AG09319 (cell line): ENCODE results near the gene GHDC.
"Not testable (repeated sequence)": the region's sequence is repeated elsewhere in the genome, so short reads cannot be mapped to it uniquely, and the experiment has no call there.

ENCODE experiments used
- DNase-seq: peaks from one replicate; pipeline ENCODE4 v3.0.0-alpha.2; 2010; ENCODE audit warnings: low read depth; ENCODE audit errors: extremely low read depth
- TF ChIP-seq, protein P1 (sequence below): IDR thresholded peaks from 2 replicates; pipeline ENCODE4 v1.5.1; 2011; ENCODE audit warnings: low read depth, mild to moderate bottlenecking, inconsistent platforms, low read length, moderate library complexity

GHDC gene

DNA sequence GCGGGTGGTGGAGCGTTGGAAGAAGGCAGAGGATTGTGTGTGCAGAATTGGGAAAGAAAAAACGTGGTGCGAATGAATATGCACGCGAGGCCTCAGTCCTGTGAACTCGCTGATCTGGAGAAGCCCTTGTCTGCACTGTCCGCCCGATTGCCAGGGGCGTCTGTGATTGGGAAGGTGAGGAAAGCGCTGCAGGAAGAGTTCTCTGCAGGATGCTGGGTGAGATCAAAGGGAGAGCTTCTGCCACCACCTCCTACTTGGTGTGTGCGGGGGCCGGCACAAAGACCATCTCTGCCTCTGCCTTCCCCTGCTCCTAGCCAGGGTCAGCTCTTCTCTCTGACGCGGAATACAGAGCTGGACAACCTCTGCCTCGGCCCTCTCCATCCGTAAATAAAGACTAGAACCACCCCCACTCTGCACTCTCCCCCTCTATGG is 38.7 kb downstream of the GHDC start:
- DNase-seq: no peak
- TF ChIP-seq, protein P1, sequence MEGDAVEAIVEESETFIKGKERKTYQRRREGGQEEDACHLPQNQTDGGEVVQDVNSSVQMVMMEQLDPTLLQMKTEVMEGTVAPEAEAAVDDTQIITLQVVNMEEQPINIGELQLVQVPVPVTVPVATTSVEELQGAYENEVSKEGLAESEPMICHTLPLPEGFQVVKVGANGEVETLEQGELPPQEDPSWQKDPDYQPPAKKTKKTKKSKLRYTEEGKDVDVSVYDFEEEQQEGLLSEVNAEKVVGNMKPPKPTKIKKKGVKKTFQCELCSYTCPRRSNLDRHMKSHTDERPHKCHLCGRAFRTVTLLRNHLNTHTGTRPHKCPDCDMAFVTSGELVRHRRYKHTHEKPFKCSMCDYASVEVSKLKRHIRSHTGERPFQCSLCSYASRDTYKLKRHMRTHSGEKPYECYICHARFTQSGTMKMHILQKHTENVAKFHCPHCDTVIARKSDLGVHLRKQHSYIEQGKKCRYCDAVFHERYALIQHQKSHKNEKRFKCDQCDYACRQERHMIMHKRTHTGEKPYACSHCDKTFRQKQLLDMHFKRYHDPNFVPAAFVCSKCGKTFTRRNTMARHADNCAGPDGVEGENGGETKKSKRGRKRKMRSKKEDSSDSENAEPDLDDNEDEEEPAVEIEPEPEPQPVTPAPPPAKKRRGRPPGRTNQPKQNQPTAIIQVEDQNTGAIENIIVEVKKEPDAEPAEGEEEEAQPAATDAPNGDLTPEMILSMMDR: no peak

GRCh38 chr17:42153919-42154742 is 40.2 kb downstream of the GHDC start:
- DNase-seq: no peak
- TF ChIP-seq, protein P1: no peak

GRCh38 chr17:42146911-42147607 is 47.2 kb downstream of the GHDC start:
- no peak for DNase-seq
- TF ChIP-seq, protein P1: no peak

DNA sequence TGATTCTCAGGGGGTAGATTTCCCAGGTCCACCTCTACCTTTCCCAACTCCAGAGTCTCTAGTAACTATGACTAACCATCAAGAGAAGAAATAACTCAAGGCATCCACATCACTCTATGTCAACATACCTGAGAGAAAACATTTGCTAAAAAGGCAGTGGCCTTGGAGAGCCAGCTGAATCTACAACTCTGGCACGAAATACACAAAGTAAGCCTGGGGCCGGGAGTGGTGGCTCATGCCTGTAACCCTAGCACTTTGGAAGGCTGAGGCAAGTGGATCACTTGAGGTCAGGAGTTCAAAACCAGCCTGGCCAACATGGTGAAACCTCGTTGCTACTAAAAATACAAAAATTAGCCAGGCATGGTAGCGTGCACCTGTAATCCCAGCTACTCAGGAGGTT is 51.2 kb downstream of the GHDC start:
- not testable (repeated sequence) for DNase-seq

- no peak for DNase-seq
- TF ChIP-seq, protein P1: no peak
These were observed 51.9 kb downstream of the GHDC start for GRCh38 chr17:42142371-42142896.

- DNase-seq: no peak
- TF ChIP-seq, protein P1: no peak
These were observed 52.9 kb downstream of the GHDC start for GRCh38 chr17:42141382-42141781.

DNA sequence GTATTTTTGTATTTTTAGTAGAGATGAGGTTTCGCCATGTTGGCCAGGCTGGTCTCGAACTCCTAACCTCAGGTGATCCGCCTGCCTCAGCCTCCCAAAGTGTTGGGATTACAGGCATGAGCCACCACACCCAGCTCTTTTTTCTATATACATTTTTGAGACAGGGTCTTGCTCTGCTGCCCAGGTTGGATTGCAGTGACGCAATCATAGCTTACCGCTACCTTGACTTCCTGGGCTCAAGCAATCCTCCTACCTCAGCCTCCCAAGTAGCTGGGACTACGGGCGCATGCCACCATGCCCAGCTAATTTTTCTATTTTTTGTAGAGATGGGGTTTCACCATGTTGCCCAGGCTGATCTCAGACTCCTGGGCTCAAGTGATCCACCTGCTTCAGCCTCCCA is 53.6 kb downstream of the GHDC start:
- not testable (repeated sequence) for DNase-seq
